CD4-positive, alpha-beta T cell treated with Interleukin-21 for 1 hour (primary cell): ENCODE results near the gene FARP2.

Experiments used
- DNase-seq: peaks from one replicate; pipeline ENCODE4 v3.0.0-alpha.2; 2020

The FARP2 gene

DNA sequence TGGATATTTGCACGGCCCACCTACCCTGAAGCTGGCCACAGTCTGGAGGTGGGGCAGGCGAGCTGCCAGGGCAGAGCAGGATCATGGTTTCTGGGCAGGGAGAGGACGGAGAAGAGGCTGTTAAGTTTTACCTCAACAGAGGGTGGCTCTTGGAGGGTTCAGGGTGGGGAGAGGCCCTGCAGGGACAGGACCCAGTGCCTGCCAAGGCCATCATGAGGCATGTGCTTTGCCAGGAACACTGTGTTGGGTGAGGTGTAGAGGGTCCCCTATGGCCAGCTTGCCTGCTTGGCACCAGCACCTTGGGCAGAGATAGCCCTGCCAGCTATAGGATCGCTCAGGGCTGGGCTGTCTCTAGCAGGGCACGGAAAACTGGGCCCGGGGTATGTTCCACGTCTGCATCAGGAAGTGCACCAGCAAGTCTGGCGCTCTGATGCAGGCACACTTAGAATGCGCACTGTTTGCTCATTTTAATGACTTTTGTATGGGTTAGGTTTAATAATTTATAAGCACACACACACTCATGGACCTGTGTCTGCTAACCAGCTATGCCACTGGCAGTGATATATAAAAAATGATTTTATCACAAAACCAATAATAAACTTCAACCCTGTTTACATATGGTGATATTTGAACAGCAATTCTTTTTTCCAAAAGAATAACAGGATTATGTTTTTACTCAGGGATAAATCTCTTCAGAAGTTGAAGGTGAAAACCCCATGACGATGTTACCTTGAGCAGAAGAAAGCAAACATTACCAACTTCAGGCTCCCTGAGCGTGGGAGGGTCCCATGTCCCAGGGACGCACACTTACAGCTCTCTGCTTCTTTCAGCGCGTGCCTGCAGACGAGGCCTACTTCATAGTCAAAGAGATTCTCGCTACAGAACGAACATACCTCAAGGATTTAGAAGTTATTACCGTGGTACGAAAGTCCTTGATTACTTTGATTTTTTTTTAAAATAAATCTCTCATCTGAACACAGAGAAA lies 105.9 kb downstream of the FARP2 start:
- no peak for DNase-seq

DNA sequence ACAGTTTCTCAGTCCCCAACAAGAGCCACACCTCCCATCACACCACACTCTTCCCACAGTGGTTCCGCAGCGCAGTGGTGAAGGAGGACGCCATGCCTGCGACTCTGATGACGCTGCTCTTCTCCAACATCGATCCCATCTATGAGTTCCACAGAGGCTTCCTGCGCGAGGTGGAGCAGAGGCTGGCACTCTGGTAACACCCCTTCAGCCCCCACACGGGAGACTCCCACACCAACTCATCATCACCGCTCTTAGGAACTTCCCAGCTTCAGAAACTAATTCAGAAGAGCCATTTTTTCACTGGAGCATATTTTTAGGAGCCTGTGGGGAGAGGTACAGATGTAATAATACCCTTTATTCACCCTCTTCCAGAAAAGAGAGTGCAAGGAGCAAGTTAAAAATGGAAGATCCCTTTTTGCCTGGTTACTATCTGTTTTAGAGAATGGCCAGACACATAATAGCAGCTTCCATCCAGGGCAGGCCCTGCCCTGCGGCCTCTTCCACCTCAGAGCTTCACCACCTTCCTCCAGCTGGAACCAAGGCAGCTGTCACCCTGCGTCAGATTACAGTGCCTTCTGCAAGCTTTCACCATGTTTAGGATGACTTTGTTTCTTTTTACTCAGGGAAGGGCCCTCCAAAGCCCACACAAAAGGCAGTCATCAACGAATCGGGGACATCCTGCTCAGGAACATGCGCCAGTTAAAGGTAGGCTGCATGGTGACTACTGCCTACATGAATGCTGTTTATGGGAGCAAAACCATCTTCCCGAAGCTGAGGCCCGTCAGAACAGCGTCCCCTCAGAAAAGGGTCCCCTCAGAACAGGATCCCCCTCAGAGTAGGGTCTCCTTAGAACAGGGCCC lies 107.4 kb downstream of the FARP2 start:
- no peak for DNase-seq

DNA sequence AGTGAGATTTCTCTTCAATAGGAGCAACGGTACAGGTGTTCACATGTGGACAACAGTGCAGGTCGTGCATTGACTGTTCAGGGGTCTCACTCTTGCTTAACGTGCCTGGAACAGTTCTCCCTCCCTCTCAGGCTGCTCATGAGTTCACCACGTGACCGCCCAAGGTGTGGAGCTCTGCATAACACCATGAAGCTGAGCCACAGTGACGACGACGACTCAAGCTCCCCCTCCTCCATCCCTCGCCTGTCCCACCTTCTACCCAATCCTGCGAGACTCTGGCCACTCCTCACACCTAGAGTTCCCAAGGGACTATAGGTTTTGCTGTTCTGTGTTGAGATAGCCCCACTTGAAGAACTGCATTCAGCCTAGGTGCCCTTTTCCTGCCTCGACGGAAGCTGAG lies 109.5 kb downstream of the FARP2 start:
- DNase-seq, result no peak

DNA sequence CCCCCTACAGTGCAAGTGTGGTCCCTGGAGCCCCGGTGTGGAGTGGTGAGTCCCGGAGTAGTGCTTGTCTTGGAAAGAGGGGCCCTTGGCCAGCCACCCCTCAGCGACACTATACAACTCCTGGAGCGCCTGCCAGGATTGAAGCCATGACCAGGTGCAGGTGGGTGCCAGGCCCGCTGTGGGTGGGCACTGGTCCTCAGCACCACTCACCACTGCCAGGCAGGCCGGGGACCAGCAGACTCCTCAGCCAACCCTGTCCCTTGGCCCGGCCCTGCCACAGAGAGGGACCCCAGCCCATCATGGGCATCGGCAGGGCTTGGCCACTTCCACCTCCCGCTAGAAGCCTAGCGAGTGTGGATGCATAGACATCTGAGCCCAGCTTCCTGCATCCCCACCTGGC lies 110.1 kb downstream of the FARP2 start:
- DNase-seq, result no peak

DNA sequence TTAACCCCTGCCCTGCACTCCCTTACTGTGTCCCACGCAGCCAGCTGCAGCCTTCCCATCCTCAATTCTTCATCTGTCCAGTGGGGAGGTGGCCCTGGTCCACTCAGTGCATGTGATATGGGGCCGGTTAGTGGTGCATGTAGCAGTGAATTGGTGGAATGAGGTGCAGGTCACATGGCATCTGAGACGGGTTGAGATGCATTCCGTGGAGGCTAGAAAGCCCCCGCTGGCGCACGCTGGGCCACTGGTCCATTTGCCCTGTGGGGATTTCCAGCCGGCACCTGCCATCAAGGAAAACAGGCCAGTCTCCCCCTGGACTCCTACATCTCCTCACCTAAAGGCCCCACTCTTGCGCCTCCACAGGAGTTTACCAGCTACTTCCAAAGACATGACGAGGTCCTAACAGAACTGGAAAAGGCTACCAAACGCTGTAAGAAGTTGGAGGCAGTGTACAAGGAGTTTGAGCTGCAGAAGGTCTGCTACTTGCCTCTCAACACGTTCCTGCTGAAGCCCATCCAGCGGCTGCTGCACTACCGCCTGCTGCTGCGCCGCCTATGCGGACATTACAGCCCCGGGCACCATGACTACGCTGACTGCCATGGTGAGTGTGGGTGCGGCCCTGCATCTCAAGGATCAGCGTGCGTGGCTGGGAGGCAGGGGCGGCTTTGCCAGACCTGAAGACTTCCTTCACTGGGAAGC lies 111.8 kb downstream of the FARP2 start:
- DNase-seq, result no peak

DNA sequence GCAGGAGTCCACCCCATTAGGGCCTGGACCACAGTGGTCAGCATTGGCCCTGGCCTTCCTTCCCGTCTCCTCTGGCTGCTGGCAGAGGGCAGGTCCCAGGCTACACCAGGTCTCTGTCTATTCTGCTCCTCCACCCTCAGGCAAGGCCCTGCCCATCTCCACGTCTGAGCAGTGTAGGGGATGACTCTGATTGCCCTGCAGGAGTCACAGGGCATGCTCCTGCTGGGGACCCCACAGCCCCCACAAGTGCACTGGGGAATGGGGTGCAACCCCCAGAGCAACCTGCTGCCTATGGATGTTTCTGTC lies 112.3 kb downstream of the FARP2 start:
- no peak for DNase-seq

DNA sequence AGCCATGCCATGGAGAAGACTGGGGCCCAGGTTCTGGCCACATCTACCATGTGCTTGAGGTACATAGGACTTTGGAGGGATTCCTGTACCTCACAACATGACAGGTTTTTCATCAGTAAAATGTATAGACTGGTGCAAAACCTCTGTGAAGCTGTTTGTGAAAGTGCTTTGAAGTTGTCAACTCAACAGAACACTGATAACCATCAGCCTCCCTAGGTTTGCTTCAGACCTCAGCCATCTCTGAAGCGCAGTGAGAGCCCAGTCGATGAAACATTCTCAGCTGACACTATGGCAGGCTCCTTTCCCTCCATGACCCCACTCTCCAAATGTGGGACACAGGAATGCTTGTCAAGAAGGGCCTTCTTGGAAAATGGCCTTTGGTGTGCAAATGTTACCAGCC lies 113.7 kb downstream of the FARP2 start:
- DNase-seq, result no peak

DNA sequence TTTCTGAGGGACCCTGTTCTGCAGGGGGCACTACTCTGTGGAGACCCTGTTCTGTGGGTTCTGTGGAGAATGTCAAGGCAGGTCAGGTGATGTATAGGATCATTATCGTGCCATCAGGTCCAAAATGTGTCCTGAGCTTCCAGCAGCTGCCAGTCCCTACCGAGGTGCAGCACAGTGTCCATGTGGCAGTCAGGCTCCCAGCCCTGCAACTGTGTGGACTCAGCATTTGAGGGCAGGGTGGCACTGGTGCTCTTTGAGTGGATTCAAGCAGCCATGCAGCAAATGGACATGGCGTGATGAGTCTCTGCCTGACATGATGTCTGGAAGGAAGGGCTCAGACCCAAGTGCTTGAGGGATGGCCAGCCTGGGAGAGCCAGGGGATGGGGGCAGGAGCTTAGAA lies 117.3 kb downstream of the FARP2 start:
- no peak for DNase-seq

DNA sequence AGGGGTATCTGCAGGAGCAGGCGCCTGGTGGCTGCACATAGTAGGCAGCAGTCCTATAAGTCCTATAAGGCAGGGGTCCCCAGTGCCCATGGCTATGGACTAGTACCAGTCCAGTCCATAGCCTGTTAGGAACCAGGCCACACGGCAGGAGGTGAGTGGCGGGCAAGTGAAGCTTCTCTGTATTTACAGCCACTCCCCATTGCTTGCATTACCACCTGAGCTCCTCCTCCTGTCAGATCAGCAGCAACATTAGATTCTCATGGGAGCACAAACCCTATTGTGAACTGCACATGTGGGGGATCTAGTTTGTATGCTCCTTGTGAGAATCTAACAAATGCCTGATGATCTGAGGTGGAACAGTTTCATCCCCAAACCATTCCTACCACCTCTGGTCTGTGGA lies 119.2 kb downstream of the FARP2 start:
- no peak for DNase-seq

DNA sequence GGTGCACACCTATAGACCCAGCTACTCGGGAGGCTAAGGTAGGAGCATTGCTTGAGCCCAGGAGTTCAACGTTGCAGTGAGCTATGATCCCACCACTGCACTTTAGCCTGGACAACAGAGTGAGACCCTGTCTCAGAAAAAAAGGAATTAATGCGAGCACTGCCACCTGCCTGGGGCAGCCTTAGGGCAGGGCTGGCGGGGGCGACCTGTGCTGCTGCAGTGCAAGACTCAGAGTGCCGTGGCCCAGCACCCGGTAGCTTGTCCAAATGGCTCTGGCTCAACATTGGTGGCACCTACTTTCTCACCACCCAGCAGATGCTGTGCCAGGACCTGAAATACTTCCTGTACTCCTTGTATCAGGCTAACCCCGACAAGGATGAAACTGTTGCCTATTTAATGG lies 122.1 kb downstream of the FARP2 start:
- no peak for DNase-seq

DNA sequence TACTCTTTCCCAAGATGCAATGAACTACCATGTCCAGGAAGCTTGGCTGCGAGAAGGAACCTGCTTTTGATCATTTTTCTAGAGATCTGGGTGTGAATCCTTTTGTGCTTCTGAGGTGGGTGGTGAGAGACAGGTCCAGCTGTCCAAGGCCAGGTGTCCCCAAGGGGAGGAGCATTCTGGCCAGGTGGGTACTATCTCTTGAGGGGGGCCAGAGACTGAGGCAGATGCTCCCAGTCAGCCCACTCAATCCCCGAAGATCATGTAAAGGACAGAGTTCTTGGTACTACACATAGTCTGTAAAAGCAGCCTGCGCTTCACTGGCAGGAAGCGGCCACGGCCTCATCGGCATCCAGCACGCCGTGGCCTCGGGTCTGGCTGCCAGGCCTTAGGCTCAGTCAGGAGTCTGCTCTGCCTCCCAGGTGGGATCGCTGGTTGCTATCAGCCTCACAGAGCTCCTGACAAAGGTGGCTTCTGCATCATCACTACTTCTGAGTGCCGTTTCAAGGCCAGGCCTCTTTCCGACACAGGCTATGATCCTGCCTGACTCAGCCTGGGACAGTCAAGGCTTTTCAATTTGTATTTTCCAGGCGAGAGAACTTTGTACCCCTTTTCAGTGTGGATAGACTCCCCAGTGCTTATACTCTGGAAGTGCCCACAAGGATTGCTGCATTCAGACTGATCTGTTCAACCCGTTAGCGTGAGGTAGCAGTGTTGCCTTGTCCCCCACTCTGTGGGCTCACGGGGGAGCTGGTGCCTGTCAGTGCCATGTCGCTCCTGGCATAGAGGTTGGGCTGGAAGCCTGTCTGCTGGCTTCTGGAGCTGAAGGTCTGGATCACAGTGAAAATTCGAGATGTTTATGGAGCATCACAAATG lies 123.2 kb downstream of the FARP2 start:
- DNase-seq, result no peak

DNA sequence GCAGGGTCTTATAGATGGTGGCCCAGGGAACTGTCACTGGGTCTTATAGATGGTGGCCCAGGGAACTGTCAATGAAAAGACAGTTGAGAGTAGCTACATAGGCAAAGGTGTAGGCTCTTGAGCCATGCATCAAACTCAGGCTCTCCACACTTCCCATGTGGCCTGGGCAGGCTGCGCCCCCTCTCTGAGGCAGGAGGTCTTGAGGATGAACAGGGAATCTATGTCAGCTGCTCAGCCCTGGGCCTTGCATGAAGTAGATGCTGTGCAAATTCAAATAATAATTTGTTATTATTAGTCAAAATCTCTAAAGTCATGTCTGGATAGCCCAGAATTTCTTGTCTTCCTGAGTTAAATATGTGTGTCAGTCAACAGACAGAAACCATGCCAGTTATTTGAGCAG lies 125.6 kb downstream of the FARP2 start:
- no peak for DNase-seq

DNA sequence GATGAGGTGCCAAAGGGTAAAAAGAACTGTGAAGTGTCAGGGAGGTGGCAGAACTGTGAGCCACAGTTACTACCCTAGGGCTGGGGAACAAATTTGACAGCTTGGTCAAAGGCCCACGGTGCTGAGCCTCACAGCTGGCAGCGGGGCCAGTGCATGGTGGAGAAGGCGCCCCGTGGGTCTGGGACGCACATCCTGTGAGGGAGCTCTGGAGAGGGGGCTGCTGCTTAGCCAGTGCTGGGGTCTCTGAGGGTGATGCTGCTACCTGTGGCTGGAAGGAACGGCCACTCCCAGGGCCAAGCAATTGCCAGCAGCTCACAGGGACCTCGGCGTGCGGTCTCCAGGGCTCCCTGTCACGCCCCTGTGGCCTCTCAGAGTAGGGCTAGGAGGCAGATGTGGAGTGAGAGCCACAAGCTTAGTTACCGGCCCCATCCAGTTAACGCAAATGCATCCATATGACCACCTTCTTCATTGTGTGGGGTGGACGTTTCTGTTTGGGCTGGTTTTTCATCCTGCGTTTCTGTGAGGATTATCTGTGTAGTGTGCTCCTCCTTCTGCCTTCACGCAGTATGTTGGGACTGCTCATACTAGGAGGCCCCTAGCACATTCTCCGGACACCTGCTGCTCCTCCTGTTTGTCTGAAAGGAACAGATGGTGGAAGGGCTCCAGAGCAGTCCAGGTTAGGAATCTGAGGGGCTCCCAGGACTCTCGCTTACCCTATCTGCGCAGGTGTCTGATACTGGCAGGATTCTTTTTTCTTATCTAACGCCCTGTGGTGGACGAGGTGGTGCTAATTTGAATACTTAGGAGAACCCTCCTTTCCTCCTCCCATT lies 126.3 kb downstream of the FARP2 start:
- DNase-seq, result no peak

DNA sequence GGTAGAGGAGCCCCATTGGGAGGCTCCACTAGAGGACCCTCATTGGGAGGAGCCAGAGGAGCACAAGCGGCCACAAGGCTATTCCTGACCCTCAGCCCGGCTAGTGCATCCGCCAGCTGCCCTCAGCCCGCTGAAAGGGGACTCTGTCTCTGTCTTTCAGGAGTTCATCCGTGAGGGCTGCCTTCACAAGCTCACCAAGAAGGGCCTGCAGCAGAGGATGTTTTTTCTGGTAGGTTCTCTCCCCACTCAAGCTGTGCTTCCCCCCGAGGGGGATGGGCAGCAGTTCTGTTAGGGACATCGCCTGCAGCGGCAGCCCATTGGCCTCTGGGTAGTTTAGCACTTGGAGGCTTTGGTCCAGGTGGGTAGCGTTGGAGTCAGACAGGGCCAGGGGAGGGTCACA lies 127.2 kb downstream of the FARP2 start:
- no peak for DNase-seq

DNA sequence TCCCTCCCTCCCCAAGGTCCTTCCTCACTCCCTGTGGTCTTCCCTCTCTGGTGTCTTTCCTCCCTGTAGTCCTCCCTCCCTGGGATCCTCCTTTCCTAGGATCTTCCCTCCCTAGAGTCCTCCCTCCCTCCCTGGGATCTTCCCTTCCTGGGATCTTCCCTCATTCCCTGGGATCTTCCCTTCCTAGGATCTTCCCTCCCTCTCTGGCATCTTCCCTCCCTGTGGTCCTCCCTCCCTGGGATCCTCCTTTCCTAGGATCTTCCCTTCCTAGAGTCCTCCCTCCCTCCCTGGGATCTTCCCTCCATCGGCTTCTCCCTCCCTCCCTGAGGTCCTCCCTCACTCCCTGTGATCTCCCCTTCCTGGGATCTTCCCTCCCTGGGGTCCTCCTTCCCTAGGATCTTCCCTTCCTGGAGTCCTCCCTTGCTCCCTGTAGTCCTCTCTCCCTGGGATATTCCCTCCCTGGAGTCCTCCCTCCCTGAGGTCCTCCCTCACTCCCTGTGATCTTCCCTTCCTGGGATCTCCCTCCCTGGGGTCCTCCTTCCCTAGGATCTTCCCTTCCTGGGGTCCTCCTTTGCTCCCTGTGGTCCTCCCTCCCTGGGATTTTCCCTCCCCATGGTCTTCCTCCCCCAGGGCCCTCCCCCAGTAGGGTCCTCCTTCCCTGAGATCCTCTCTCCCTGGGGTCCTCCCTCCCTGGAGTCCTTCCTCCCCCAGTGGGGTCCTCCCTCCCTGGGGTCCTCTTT lies 129.3 kb downstream of the FARP2 start:
- no peak for DNase-seq

DNA sequence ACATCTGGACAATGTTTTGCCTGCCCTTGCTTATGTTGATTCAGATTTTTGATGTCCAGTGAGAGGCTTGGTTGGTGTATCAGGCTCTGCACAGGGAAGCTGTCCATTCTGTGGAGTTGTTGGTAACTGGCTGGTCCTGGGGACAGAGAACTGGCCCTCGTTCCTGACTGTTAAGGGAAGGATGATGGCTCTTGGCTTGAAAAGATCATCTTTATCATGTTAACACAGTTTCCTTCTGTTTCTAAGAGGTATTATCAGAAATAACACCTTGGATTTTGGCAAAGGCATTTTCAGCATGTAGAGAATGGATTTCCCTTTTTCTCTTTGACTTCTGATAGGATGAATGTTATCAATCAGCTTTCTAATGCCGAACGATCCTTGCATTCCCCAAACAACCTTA lies 133.0 kb downstream of the FARP2 start:
- DNase-seq, result no peak

DNA sequence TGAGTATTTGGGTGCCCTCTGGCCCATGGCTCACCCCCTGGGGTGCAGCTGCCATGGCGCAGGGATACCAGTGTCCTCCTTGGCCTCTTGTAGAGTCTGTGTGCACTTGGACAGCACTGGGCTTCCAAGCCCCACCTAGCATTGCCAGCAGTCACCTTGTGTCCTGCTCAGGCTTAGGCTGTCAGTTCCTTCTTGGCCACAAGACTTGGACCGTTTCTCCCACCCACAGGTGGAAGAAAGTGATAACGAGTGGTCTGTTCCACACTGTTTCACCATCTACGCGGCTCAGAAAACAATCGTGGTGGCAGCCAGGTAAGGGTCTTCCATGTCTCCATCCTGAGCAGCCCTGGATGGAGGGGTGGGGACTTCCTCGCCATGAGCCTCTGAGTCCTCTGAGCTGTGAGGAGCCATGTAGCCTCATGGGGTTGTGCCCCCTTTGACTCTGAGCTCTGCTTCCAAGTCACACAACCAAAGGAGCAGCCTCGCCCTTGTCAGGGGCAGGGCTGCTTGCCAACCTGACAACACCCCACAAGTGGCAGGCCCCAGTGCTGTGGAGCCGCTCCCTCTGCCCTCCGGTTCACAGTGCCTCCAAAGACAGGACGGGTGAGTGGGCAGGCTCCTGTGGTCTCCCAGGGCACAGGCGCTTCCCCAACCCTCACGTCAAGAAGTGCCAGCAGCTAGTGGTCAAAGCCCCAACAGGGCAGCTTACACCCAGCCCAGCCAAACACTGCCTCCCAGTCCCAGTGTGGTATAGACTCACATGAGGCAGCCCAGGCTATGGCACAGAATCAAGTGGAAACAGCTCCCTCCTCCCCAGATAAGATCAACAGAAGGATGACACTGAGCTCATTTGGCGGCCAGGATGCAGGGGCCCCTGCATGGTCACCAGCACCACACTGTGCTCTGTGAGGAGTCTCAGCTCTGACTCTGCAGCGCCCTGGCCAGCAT lies 133.9 kb downstream of the FARP2 start:
- no peak for DNase-seq

DNA sequence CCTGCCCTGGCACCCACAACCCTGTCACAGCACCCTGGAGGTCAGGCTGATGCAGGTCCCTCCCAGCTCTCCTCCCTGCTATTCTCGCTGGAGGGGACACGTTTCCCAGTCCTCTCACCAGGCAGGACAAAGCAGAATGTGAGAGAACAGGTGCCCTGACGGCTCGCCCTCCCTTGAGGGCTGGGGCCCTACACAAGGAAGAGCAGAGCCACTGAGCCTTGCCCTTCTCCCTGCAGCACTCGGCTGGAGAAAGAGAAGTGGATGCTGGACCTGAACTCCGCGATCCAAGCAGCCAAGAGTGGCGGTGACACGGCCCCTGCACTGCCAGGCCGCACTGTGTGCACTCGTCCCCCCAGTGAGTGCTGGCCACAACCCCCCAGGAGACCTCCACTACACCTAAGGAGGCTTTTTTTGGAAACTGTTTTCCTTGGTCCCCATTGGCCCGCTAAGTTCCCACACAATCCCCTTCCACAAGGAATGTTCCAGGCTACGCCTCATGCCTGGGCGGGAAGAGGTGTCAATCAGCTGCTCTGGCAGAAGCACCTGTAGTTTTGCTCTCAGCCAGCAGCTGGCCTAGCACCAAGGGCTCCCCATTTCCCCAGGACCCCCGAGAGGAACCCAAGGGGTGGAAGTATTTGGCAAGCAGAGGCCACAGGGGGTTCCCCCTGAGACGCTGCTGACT lies 134.9 kb downstream of the FARP2 start:
- no peak for DNase-seq

DNA sequence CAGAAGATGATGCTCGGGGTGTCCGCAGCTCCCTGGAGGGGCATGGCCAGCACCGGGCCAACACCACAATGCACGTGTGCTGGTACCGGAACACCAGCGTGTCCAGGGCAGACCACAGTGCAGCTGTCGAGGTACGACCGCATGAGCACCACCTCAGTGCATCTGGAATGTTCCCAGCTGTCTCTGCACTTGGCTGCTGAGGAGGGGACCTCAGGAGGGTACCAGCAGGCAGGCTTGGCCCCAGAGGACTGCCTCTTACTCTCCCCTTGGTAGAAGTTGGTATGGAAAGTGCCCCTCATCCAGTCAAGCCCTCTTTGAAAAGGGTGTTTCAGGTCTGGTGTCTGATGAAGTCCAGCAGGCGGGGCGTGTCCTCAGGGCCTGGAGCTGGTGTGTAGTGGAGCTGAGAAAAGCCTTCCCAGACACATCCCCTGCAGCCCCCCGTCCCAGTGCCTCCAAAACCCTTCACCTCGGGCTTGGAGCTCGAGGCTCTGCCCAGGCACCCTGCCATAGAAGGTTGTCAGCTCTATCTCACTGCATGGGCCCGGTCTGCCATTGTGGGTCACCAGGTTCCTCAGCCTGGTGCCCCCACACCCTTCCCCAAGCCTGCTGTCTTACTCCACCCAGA lies 135.6 kb downstream of the FARP2 start:
- DNase-seq, result no peak
